HepG2 (cell line): ENCODE data around the gene NEK6.

Source experiments
- CTCF ChIP-seq: sonication (generic); formaldehyde crosslinking; IDR thresholded peaks from 2 replicates; pipeline ENCODE4 v1.5.0; 2020; ENCODE audit warnings: mild to moderate bottlenecking, missing genetic modification reagents, moderate library complexity
- GATAD2A ChIP-seq: IDR thresholded peaks from 2 replicates; pipeline ENCODE4 v1.6.1; 2016
- MXI1 ChIP-seq: IDR thresholded peaks from 3 replicates; pipeline ENCODE4 v1.6.1; 2012; ENCODE audit warnings: low read depth, low read length, inconsistent platforms, borderline replicate concordance
- RBAK ChIP-seq: sonication (generic); formaldehyde crosslinking; IDR thresholded peaks from 2 replicates; pipeline ENCODE4 v1.5.1; 2020; ENCODE audit warnings: mild to moderate bottlenecking, missing genetic modification reagents
- TCF7L2 ChIP-seq: IDR thresholded peaks from 2 replicates; pipeline ENCODE4 v1.6.1; 2011; ENCODE audit warnings: mild to moderate bottlenecking, low read depth, low read length, moderate library complexity

- TF ChIP-seq RBAK (CRISPR knock-in tag) (no peak), CTCF (CRISPR knock-in tag) (no peak), GATAD2A (no peak), TCF7L2 (no peak), MXI1 (no peak)
Observed at GRCh38 chr9:124284940-124285441, 27.2 kb downstream of the NEK6 start.
